CD8-positive, alpha-beta memory T cell (primary cell): Measurements from ENCODE around the gene SMURF2. TPM values are rescaled to one million over a fixed set of nuclear protein-coding genes. Genes with fewer than 3 reads are reported as not detected.

Experiments
- CTCF ChIA-PET: fragments of 350-600 bp; sonication (Branson Sonifier 250); formaldehyde crosslinking; loops from one replicate; lab custom pipeline; 2021; ENCODE audit warnings: antibody characterized with exemption; lab: Charles Lee
- POLR2A ChIA-PET: fragments of 350-600 bp; sonication (Branson Sonifier 250); formaldehyde crosslinking; loops from one replicate; lab custom pipeline; 2021; ENCODE audit warnings: antibody characterized with exemption; lab: Charles Lee
- DNase-seq, 5 donors: peaks; one replicate each; pipeline versions ENCODE4 v3.0.0 to v3.0.0-alpha.2; 2020 to 2022; ENCODE audit warnings: mixed read lengths in 1 of 5
- H3K27ac ChIP-seq: one replicate; pipeline ENCODE4 v1.7.0; 2013; ENCODE audit warnings: low read depth, mild to moderate bottlenecking, low read length, moderate library complexity
- H3K27me3 ChIP-seq: 2 replicates; pipeline ENCODE4 v1.7.0; 2013; ENCODE audit warnings: low read length, mild to moderate bottlenecking; ENCODE audit not compliant: insufficient read depth, poor library complexity, severe bottlenecking
- H3K36me3 ChIP-seq: 2 replicates; pipeline ENCODE4 v1.7.0; 2013; ENCODE audit warnings: mild to moderate bottlenecking, low read length, moderate library complexity; ENCODE audit not compliant: insufficient read depth
- H3K4me1 ChIP-seq: 2 replicates; pipeline ENCODE4 v1.7.0; 2013; ENCODE audit warnings: mild to moderate bottlenecking, low read length, moderate library complexity; ENCODE audit not compliant: insufficient read depth
- H3K4me3 ChIP-seq: 2 replicates; pipeline ENCODE4 v1.7.0; 2013; ENCODE audit warnings: mild to moderate bottlenecking, low read length
- H3K9me3 ChIP-seq: 2 replicates; pipeline ENCODE4 v1.7.0; 2013; ENCODE audit warnings: mild to moderate bottlenecking, low read length
- H3K27ac Mint-ChIP-seq, 8 donors: one replicate each; pipeline ENCODE4 v1.8.0; 2020 to 2021; ENCODE audit warnings: mixed read lengths in 8 of 8, mild to moderate bottlenecking in 6 of 8, inconsistent platforms in 3 of 8, moderate library complexity in 3 of 8
- H3K27me3 Mint-ChIP-seq, 2 donors: one replicate each; pipeline ENCODE4 v1.8.0; 2020 to 2021; ENCODE audit warnings: mixed read lengths in 2 of 2, mild to moderate bottlenecking in 1 of 2, moderate library complexity in 1 of 2
- H3K36me3 Mint-ChIP-seq, 3 donors: one replicate each; pipeline ENCODE4 v1.8.0; 2020 to 2021; ENCODE audit warnings: mixed read lengths in 3 of 3, inconsistent platforms in 1 of 3, mild to moderate bottlenecking in 1 of 3
- H3K4me1 Mint-ChIP-seq, 3 donors: one replicate each; pipeline ENCODE4 v1.8.0; 2020 to 2021; ENCODE audit warnings: mixed read lengths in 3 of 3, inconsistent platforms in 1 of 3, mild to moderate bottlenecking in 1 of 3
- H3K4me3 Mint-ChIP-seq, 7 donors: one replicate each; pipeline ENCODE4 v1.8.0; 2020 to 2021; ENCODE audit warnings: mixed read lengths in 7 of 7, mild to moderate bottlenecking in 6 of 7, moderate library complexity in 4 of 7, inconsistent platforms in 2 of 7
- H3K9me3 Mint-ChIP-seq, 5 donors: one replicate each; pipeline ENCODE4 v1.8.0; 2020 to 2022; ENCODE audit warnings: mixed read lengths in 5 of 5, mild to moderate bottlenecking in 3 of 5, moderate library complexity in 2 of 5, inconsistent platforms in 1 of 5
- polyA plus RNA-seq: library from polyadenylated mRNA; unstranded; fragments of 300-500 nt; fragmentation: Illumina TruSeq; gene quantifications from one replicate; pipeline ENCODE4 v1.2.3, GENCODE V29; 2021
- total RNA-seq, 2 experiments: library from RNA; stranded (reverse); gene quantifications; one replicate each; pipeline ENCODE4 v1.2.3, GENCODE V29; 2021

The SMURF2 gene
- total and polyA plus RNA-seq, 3 experiments from 2014 or later: 7.8 to 19.0 (median 18.9) TPM

DNA sequence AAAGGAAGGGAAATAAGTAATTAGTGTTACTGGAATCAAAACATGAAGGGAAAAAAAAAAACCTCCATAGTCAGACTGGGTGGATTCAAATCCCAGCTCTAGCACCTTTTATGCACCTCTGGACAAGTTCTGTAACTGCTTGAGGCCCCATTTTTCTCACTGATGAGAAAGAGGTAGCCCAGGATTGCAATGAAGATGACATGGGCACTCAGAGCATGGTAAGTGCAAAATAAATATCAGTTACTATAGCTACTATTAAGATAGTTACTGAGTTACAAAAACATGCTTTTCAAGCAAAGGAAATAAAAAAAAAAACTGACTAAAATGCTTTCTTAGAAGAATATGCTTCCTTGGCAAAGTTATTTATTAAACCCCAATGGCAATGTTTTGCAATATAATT lies 96.5 kb downstream of the SMURF2 start:
- no peaks in the 10 kb centered on the region for H3K4me1 ChIP-seq
- H3K27ac ChIP-seq: no peak overlapping the region
- peaks cover 20% of the 10 kb centered on the region for H3K36me3 ChIP-seq
- Mint-ChIP-seq H3K27ac (peak overlapping the region in 1 of 8 donors; percentile 33), H3K4me3 (no peak overlapping the region), H3K27me3 (no peaks in the 10 kb centered on the region), H3K4me1 (peaks cover 0 to 11% (median 2%) of the 10 kb centered on the region in 3 donors), H3K9me3 (no peaks in the 10 kb centered on the region), H3K36me3 (peaks cover 9 to 65% (median 13%) of the 10 kb centered on the region in 3 donors)
- CTCF ChIA-PET: no interaction called here
- DNase-seq: no peak
- H3K27me3 ChIP-seq: no peaks in the 10 kb centered on the region
- H3K4me3 ChIP-seq: no peak overlapping the region
- POLR2A ChIA-PET: no interaction called here
- no peaks in the 10 kb centered on the region for H3K9me3 ChIP-seq

DNA sequence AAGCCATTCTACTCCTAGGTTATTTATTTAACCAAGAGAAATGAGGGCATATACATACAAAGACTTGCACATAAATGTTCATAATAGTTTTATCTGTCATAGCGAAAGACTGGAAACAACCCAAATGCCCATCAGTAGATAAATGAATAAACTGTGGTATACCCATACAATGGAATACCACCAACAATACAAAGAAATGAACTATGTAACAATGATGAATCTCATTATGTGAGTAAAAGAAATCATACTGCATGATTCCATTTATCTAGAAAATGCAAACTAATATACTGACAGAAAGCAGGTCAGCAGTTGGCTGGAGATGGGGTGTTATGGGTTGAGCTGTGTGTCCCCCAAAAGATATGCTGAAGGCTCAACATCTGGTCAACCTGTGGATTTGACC lies 98.0 kb downstream of the SMURF2 start:
- H3K27ac ChIP-seq: no peak overlapping the region
- Mint-ChIP-seq H3K4me3 (no peak overlapping the region), H3K4me1 (peaks cover 0 to 11% (median 2%) of the 10 kb centered on the region in 3 donors), H3K27ac (peak overlapping the region in 6 of 8 donors; percentile 3 to 54 (median 34)), H3K27me3 (no peaks in the 10 kb centered on the region), H3K36me3 (peaks cover 9 to 61% (median 13%) of the 10 kb centered on the region in 3 donors), H3K9me3 (no peaks in the 10 kb centered on the region)
- POLR2A ChIA-PET: no interaction called here
- CTCF ChIA-PET: no interaction called here
- H3K9me3 ChIP-seq: no peaks in the 10 kb centered on the region
- no peaks in the 10 kb centered on the region for H3K27me3 ChIP-seq
- peaks cover 20% of the 10 kb centered on the region for H3K36me3 ChIP-seq
- no peaks in the 10 kb centered on the region for H3K4me1 ChIP-seq
- no peak overlapping the region for H3K4me3 ChIP-seq
- no peak for DNase-seq

DNA sequence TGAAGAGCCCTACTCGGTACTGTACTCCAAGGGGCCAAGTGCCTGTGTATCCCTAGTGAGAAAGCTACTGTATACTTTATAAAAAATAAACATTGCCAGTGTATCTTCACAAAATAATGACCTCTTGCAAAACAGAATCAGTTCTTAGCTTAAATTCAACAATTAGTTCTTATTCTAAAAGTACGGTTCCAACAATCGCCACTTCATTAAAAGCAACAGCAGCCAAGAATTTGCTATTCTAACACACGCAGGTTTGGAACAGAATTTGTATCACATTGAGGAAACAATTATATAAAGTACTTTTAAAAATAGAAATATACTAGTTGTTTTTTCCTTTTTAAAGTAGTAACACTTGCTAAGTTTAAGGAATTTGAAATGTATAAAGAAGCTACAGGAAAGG lies 106.8 kb downstream of the SMURF2 start:
- no peaks in the 10 kb centered on the region for H3K27me3 Mint-ChIP-seq
- H3K36me3 Mint-ChIP-seq: peaks cover 0 to 75% (median 17%) of the 10 kb centered on the region in 3 donors
- H3K4me1 Mint-ChIP-seq: no peaks in the 10 kb centered on the region
- Histone ChIP-seq H3K27ac (no peak overlapping the region), H3K9me3 (no peaks in the 10 kb centered on the region), H3K27me3 (no peaks in the 10 kb centered on the region), H3K36me3 (peaks cover 15% of the 10 kb centered on the region), H3K4me3 (no peak overlapping the region), H3K4me1 (no peaks in the 10 kb centered on the region)
- H3K4me3 Mint-ChIP-seq: no peak overlapping the region
- DNase-seq: no peak
- H3K27ac Mint-ChIP-seq: peak overlapping the region in 1 of 8 donors; percentile 50
- ChIA-PET POLR2A (no interaction called here), CTCF (interaction anchor here (1.0 to 1.1 kb wide), 2 partner anchors 94 to 133 kb away, joined by 3 read pairs; no protein-coding TSS in a partner anchor)
- H3K9me3 Mint-ChIP-seq: no peaks in the 10 kb centered on the region

DNA sequence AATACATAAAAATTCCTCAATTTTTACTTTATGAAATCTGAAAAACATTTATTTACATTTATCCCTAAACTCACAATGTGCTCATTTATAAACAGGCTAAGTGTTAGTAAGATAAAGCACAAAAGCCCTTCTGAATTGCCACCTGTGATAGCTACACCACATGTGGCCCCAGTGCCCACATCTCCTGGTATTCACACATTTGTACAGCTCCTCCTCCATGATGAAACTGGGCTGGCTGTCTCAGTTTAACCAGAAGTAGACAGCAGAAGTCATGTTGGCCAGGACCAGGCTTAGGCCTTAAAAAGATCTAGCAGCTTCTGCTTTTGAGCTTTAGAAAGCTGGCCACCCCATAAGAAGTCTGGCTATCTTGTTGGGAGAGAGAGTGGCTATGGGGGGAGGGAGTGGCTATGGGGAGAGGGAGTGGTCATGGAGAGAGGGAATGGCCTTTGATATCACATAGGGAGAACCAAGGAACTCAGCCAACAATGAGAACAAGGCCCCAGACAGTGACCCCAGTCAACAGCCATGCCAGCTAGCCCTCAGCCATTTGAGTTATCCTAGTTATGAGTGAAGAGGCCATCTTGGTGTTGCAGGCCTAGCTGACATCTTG lies 108.0 kb downstream of the SMURF2 start:
- no peaks in the 10 kb centered on the region for H3K4me1 ChIP-seq
- H3K4me3 Mint-ChIP-seq: no peak overlapping the region
- H3K27me3 ChIP-seq: no peaks in the 10 kb centered on the region
- DNase-seq: no peak
- H3K27me3 Mint-ChIP-seq: no peaks in the 10 kb centered on the region
- CTCF ChIA-PET: no interaction called here
- H3K4me3 ChIP-seq: no peak overlapping the region
- H3K9me3 ChIP-seq: no peaks in the 10 kb centered on the region
- peak overlapping the region in 4 of 8 donors; percentile 4 to 75 (median 38) for H3K27ac Mint-ChIP-seq
- peaks cover 0 to 81% (median 17%) of the 10 kb centered on the region in 3 donors for H3K36me3 Mint-ChIP-seq
- POLR2A ChIA-PET: interaction anchor here (0.6 kb wide), 1 partner anchor 10 kb away, joined by 4 read pairs; no protein-coding TSS in a partner anchor
- peaks cover 19% of the 10 kb centered on the region for H3K36me3 ChIP-seq
- no peaks in the 10 kb centered on the region for H3K9me3 Mint-ChIP-seq
- no peaks in the 10 kb centered on the region for H3K4me1 Mint-ChIP-seq
- no peak overlapping the region for H3K27ac ChIP-seq

DNA sequence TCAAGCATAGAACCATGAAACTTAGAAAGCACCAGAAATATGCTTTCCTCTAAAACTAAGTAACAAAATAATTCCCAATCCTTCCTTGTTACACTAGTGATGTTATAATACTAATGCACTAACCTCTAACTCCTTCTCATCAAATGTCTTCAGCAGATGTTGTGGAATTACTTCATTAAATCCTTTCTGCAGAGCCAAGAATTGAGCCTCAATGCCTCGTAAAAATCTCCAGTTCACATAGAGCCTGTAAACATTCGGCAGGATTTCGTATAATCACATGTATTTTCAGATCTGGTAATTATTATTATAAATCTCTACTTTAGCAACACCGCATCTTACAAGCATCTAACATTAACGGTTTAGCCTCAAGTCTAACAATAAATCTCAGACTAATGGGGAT lies 110.6 kb downstream of the SMURF2 start:
- Mint-ChIP-seq H3K9me3 (no peaks in the 10 kb centered on the region), H3K4me3 (no peak overlapping the region), H3K36me3 (peaks cover 0 to 81% (median 14%) of the 10 kb centered on the region in 3 donors), H3K27ac (peak overlapping the region in 3 of 8 donors; percentile 7 to 61 (median 27)), H3K4me1 (no peaks in the 10 kb centered on the region), H3K27me3 (no peaks in the 10 kb centered on the region)
- no peak overlapping the region for H3K27ac ChIP-seq
- ChIA-PET CTCF (no interaction called here), POLR2A (no interaction called here)
- peaks cover 23% of the 10 kb centered on the region for H3K36me3 ChIP-seq
- no peak for DNase-seq
- H3K4me1 ChIP-seq: no peaks in the 10 kb centered on the region
- no peaks in the 10 kb centered on the region for H3K27me3 ChIP-seq
- H3K9me3 ChIP-seq: no peaks in the 10 kb centered on the region
- no peak overlapping the region for H3K4me3 ChIP-seq

DNA sequence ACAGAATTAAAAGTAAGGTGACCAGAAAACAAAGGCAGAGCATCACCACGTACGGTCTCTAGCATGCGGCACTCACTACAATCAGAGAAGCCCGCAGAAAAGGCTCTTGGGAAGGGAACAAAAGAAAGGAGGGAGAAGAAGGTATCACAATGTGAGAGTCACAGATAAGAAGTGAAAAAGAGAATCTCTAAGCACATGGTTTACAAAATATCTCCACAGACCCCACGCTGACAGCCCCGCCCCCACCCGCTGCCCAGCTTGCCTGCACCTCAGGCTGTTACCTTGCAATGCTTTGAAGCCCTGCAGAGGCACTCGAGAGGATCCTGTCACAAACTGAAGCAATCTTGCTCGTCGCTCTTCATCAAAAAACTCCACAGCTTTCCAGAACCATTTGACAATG lies 114.8 kb downstream of the SMURF2 start:
- POLR2A ChIA-PET: interaction anchor here (0.6 kb wide), 1 partner anchor 805 kb away, joined by 5 read pairs; no protein-coding TSS in a partner anchor
- peaks cover 26% of the 10 kb centered on the region for H3K36me3 ChIP-seq

DNA sequence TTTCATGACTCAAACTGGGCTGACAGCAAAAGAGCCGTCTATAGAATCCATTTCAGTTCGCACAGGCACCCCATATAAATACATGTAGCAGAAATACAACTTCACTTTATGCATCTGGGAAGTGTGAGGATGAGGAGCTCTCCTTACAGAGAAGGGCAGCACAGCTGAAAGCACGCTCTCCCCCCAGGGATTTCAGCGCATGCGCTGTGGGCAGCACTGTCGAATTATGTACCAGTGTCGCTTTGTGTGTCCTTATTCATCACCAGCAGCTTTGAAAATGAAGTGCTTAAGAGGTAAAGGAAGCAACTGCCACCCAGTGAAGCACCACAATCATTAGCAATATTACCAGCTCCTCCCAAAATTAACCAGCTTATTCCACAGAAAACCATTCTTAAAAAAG lies 115.4 kb downstream of the SMURF2 start:
- H3K36me3 ChIP-seq: peaks cover 22% of the 10 kb centered on the region
- POLR2A ChIA-PET: no interaction called here

More for the DNA sequence above, 114.8 kb downstream of the SMURF2 start:
- no peaks in the 10 kb centered on the region for H3K9me3 ChIP-seq
- no peak for DNase-seq
- no peak overlapping the region for H3K27ac ChIP-seq
- no peaks in the 10 kb centered on the region for H3K4me1 ChIP-seq
- CTCF ChIA-PET: interaction anchor here (0.8 kb wide), 1 partner anchor 190 kb away, joined by 3 read pairs; no protein-coding TSS in a partner anchor
- Mint-ChIP-seq H3K36me3 (peaks cover 0 to 79% (median 10%) of the 10 kb centered on the region in 3 donors), H3K4me1 (no peaks in the 10 kb centered on the region), H3K4me3 (no peak overlapping the region), H3K27me3 (no peaks in the 10 kb centered on the region), H3K9me3 (no peaks in the 10 kb centered on the region), H3K27ac (peak overlapping the region in 2 of 8 donors; percentile 72 to 74)
- H3K27me3 ChIP-seq: no peaks in the 10 kb centered on the region
- H3K4me3 ChIP-seq: no peak overlapping the region

DNA sequence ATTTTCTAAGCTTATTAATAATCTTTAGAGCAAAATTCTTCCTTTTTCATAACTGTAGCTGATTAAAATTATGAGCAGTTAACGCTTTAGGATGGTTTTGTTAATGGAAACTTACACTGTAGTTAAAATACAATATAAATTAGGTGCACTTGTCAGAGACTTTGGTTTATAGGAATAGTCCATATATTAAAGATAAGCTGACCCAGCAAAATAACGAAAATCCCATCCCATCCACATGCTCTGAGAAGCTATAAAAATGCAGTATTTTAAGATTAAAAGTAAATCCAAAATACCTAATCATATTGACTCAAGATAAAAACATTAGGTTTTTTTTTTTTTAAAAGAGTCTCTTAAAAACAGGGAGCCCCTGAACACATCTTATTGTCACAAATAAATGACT lies 117.4 kb downstream of the SMURF2 start:
- no peak for DNase-seq
- ChIA-PET CTCF (interaction anchor here (1.0 to 1.1 kb wide), 2 partner anchors 104 to 126 kb away, joined by 3 to 4 read pairs; no protein-coding TSS in a partner anchor), POLR2A (interaction anchor here (0.6 to 0.7 kb wide), 2 partner anchors 9 to 161 kb away, joined by 4 read pairs; no protein-coding TSS in a partner anchor)
- H3K4me1 Mint-ChIP-seq: no peaks in the 10 kb centered on the region
- H3K36me3 Mint-ChIP-seq: peaks cover 0 to 73% (median 2%) of the 10 kb centered on the region in 3 donors
- no peak overlapping the region for H3K4me3 ChIP-seq
- no peaks in the 10 kb centered on the region for H3K27me3 Mint-ChIP-seq
- no peaks in the 10 kb centered on the region for H3K27me3 ChIP-seq
- H3K27ac Mint-ChIP-seq: peak overlapping the region in 1 of 8 donors; percentile 42
- no peak overlapping the region for H3K4me3 Mint-ChIP-seq
- H3K9me3 ChIP-seq: no peaks in the 10 kb centered on the region
- no peak overlapping the region for H3K27ac ChIP-seq
- H3K4me1 ChIP-seq: no peaks in the 10 kb centered on the region
- no peaks in the 10 kb centered on the region for H3K9me3 Mint-ChIP-seq
- H3K36me3 ChIP-seq: peaks cover 19% of the 10 kb centered on the region

More for the DNA sequence above, 115.4 kb downstream of the SMURF2 start:
- CTCF ChIA-PET: interaction anchor here (0.8 to 1.7 kb wide), 2 partner anchors 14 to 190 kb away, joined by 3 read pairs; no protein-coding TSS in a partner anchor
- H3K27ac ChIP-seq: no peak overlapping the region
- Mint-ChIP-seq H3K27ac (peak overlapping the region in 2 of 8 donors; percentile 27 to 72), H3K4me1 (no peaks in the 10 kb centered on the region), H3K27me3 (no peaks in the 10 kb centered on the region), H3K4me3 (no peak overlapping the region), H3K9me3 (no peaks in the 10 kb centered on the region), H3K36me3 (peaks cover 0 to 80% (median 8%) of the 10 kb centered on the region in 3 donors)
- no peaks in the 10 kb centered on the region for H3K4me1 ChIP-seq
- no peak overlapping the region for H3K4me3 ChIP-seq
- DNase-seq: no peak
- no peaks in the 10 kb centered on the region for H3K9me3 ChIP-seq
- H3K27me3 ChIP-seq: no peaks in the 10 kb centered on the region
